H1 (cell line): ENCODE measurements around the gene MDK. TPM values are rescaled to one million over a fixed set of nuclear protein-coding genes. Genes with fewer than 3 reads are reported as not detected.

Source experiments
- CTCF ChIA-PET: fragments of 300-600 bp; sonication (Branson Sonifier 250); formaldehyde crosslinking; loops from one replicate; lab custom pipeline; 2021; ENCODE audit not compliant: partially characterized antibody; lab: Charles Lee
- POLR2A ChIA-PET: fragments of 300-600 bp; sonication (Branson Sonifier 250); formaldehyde crosslinking; loops from one replicate; lab custom pipeline; 2021; ENCODE audit warnings: inconsistent platforms; ENCODE audit not compliant: partially characterized antibody; lab: Charles Lee
- DNase-seq, 2 experiments: peaks; one replicate each; pipeline versions ENCODE4 v3.0.0 to v3.0.0-alpha.2; 2010 to 2022; ENCODE audit warnings: low spot score in 2 of 2, low read depth in 1 of 2, mixed read lengths in 1 of 2
- FAIRE-seq: peaks from 2 replicates; lab custom pipeline; 2011; peaks lifted over from hg19 to GRCh38; lab: Jason Lieb, UNC
- H2AFZ ChIP-seq: 2 replicates; pipeline ENCODE4 v1.8.1; 2012; ENCODE audit warnings: low read length, inconsistent platforms
- H2AK5ac ChIP-seq: 2 replicates; pipeline ENCODE4 v1.6.1; 2013; ENCODE audit warnings: low read depth, low read length
- H2BK120ac ChIP-seq: replicated peaks from 2 replicates; pipeline ENCODE3; 2013; ENCODE audit warnings: low read depth, low read length, inconsistent platforms
- H2BK12ac ChIP-seq: 2 replicates; pipeline ENCODE4 v1.6.1; 2013; ENCODE audit warnings: low read depth, low read length
- H2BK15ac ChIP-seq: 2 replicates; pipeline ENCODE4 v1.6.1; 2013; ENCODE audit warnings: low read length
- H2BK20ac ChIP-seq: 2 replicates; pipeline ENCODE4 v1.6.1; 2013; ENCODE audit warnings: low read length
- H2BK5ac ChIP-seq: 2 replicates; pipeline ENCODE4 v1.6.1; 2013; ENCODE audit warnings: low read depth, low read length
- H3K14ac ChIP-seq: 2 replicates; pipeline ENCODE4 v1.6.1; 2013; ENCODE audit warnings: inconsistent platforms; ENCODE audit not compliant: insufficient read length
- H3K18ac ChIP-seq: 2 replicates; pipeline ENCODE4 v1.6.1; 2013; ENCODE audit warnings: low read length; ENCODE audit errors: extremely low read depth
- H3K23ac ChIP-seq: 2 replicates; pipeline ENCODE4 v1.6.1; 2013; ENCODE audit warnings: inconsistent platforms; ENCODE audit not compliant: insufficient read length
- H3K23me2 ChIP-seq: 2 replicates; pipeline ENCODE4 v1.6.1; 2013; ENCODE audit warnings: low read depth, low read length
- H3K27ac ChIP-seq: 2 replicates; pipeline ENCODE4 v1.6.1; 2011; ENCODE audit warnings: low read depth, low read length, inconsistent platforms
- H3K27me3 ChIP-seq, 4 experiments: replicated peaks in 1 of 4; 1 replicate in 1 of 4; 2 replicates in 3 of 4; pipeline versions ENCODE4 v1.6.1 to v1.8.1; 2011 to 2013; ENCODE audit warnings: low read length in 3 of 4, mild to moderate bottlenecking in 3 of 4, inconsistent platforms in 2 of 4, mixed read lengths in 2 of 4, moderate library complexity in 1 of 4; ENCODE audit not compliant: control insufficient read depth in 3 of 4, insufficient read depth in 3 of 4; ENCODE audit errors: extremely low read depth in 1 of 4
- H3K36me3 ChIP-seq, 4 experiments: 2 replicates each; pipeline versions ENCODE4 v1.6.1 to v1.8.1; 2011 to 2013; ENCODE audit warnings: mild to moderate bottlenecking in 4 of 4, low read length in 3 of 4, moderate library complexity in 2 of 4, control low read depth in 1 of 4, inconsistent platforms in 1 of 4; ENCODE audit not compliant: insufficient read depth in 4 of 4, control insufficient read depth in 2 of 4
- H3K4ac ChIP-seq: replicated peaks from 2 replicates; pipeline ENCODE3; 2013; ENCODE audit warnings: low read length, low read depth, mixed read lengths, inconsistent platforms; ENCODE audit not compliant: insufficient read length
- H3K4me1 ChIP-seq, 4 experiments: replicated peaks in 1 of 4; 1 replicate in 1 of 4; 2 replicates in 3 of 4; pipeline versions ENCODE4 v1.6.1 to v1.8.1; 2011 to 2013; ENCODE audit warnings: low read length in 3 of 4, inconsistent platforms in 2 of 4, mixed read lengths in 1 of 4; ENCODE audit not compliant: insufficient read depth in 4 of 4, control insufficient read depth in 3 of 4
- H3K4me2 ChIP-seq, 2 experiments: 2 replicates each; pipeline versions ENCODE4 v1.6.1 to v1.8.1; 2011 to 2013; ENCODE audit warnings: low read depth in 2 of 2, low read length in 2 of 2, control low read depth in 1 of 2, inconsistent platforms in 1 of 2, mild to moderate bottlenecking in 1 of 2; ENCODE audit not compliant: insufficient read depth in 1 of 2
- H3K4me3 ChIP-seq, 4 experiments: fragments of 200-600, 300-600 bp in 1 of 4; sonication (generic), shearing (Covaris generic), sonication (Bioruptor Twin) in 1 of 4; 2 replicates each; pipeline versions ENCODE4 v1.5.1 to v1.8.1; 2011 to 2016; ENCODE audit warnings: low read length in 4 of 4, low read depth in 3 of 4, control low read depth in 2 of 4, inconsistent platforms in 2 of 4, mild to moderate bottlenecking in 2 of 4, mixed read lengths in 1 of 4, moderate library complexity in 1 of 4; ENCODE audit not compliant: insufficient read depth in 2 of 4; ENCODE audit errors: extremely low read depth in 1 of 4
- H3K56ac ChIP-seq: replicated peaks from 2 replicates; pipeline ENCODE3; 2013; ENCODE audit warnings: low read depth, mild to moderate bottlenecking, mixed read lengths, low read length, inconsistent platforms; ENCODE audit not compliant: insufficient read length
- H3K79me1 ChIP-seq: 2 replicates; pipeline ENCODE4 v1.6.1; 2013; ENCODE audit warnings: low read depth, low read length, control low read depth
- H3K79me2 ChIP-seq, 2 experiments: 2 replicates each; pipeline versions ENCODE4 v1.6.1 to v1.8.1; 2012 to 2013; ENCODE audit warnings: low read length in 2 of 2, mild to moderate bottlenecking in 2 of 2, inconsistent platforms in 1 of 2; ENCODE audit not compliant: insufficient read depth in 2 of 2, control insufficient read depth in 1 of 2
- H3K9ac ChIP-seq, 4 experiments: replicated peaks in 1 of 4; 1 replicate in 1 of 4; 2 replicates in 3 of 4; pipeline versions ENCODE4 v1.6.1 to v1.8.1; 2011 to 2013; ENCODE audit warnings: low read depth in 3 of 4, low read length in 3 of 4, control low read depth in 2 of 4, mild to moderate bottlenecking in 2 of 4, moderate library complexity in 2 of 4, inconsistent platforms in 1 of 4; ENCODE audit errors: extremely low read depth in 1 of 4
- H3K9me3 ChIP-seq, 2 experiments: 2 replicates each; pipeline versions ENCODE4 v1.6.1 to v1.8.1; 2012 to 2013; ENCODE audit warnings: mild to moderate bottlenecking in 2 of 2, moderate library complexity in 2 of 2, control low read depth in 1 of 2, inconsistent platforms in 1 of 2, low read depth in 1 of 2, low read length in 1 of 2, mixed read lengths in 1 of 2; ENCODE audit not compliant: insufficient read depth in 2 of 2
- H4K20me1 ChIP-seq, 2 experiments: replicated peaks in 1 of 2; 2 replicates each; pipeline versions ENCODE3 to v1.8.1; 2011 to 2013; ENCODE audit warnings: inconsistent platforms in 2 of 2, low read length in 2 of 2, mild to moderate bottlenecking in 1 of 2; ENCODE audit not compliant: insufficient read depth in 2 of 2, control insufficient read depth in 1 of 2
- H4K5ac ChIP-seq: 2 replicates; pipeline ENCODE4 v1.6.1; 2013; ENCODE audit warnings: low read length, low read depth, mixed read lengths, inconsistent platforms; ENCODE audit not compliant: insufficient read length
- H4K8ac ChIP-seq: 2 replicates; pipeline ENCODE4 v1.8.0; 2013; ENCODE audit warnings: mild to moderate bottlenecking, moderate library complexity, low read length, inconsistent platforms; ENCODE audit not compliant: insufficient read depth; ENCODE audit errors: extremely low read depth
- H4K91ac ChIP-seq: replicated peaks from 2 replicates; pipeline ENCODE3; 2013; ENCODE audit warnings: low read length, mixed read lengths, inconsistent platforms; ENCODE audit not compliant: insufficient read length
- BRCA1 ChIP-seq: IDR thresholded peaks from 2 replicates; pipeline ENCODE4 v1.6.1; 2012; ENCODE audit warnings: low read depth, low read length, improper control_type of control experiment
- CREB1 ChIP-seq: IDR thresholded peaks from 2 replicates; pipeline ENCODE4 v1.6.1; 2012; ENCODE audit warnings: inconsistent platforms
- EP300 ChIP-seq, 2 experiments: IDR thresholded peaks; 1 replicate in 1 of 2; 2 replicates in 1 of 2; pipeline ENCODE4 v1.6.1; 2011 to 2012; ENCODE audit warnings: low read depth in 2 of 2, low read length in 2 of 2, mild to moderate bottlenecking in 2 of 2, borderline replicate concordance in 1 of 2, inconsistent platforms in 1 of 2, moderate library complexity in 1 of 2
- HDAC6 ChIP-seq: IDR thresholded peaks from one replicate; pipeline ENCODE4 v1.7.1; 2012; ENCODE audit warnings: low read depth, mild to moderate bottlenecking, inconsistent platforms, low read length, moderate library complexity
- JUN ChIP-seq: IDR thresholded peaks from 2 replicates; pipeline ENCODE4 v1.6.1; 2011; ENCODE audit warnings: low read depth, mild to moderate bottlenecking, improper control_type of control experiment, low read length
- JUND ChIP-seq: IDR thresholded peaks from 2 replicates; pipeline ENCODE4 v1.6.1; 2011; ENCODE audit warnings: mild to moderate bottlenecking, improper control_type of control experiment, low read length
- MAFK ChIP-seq: IDR thresholded peaks from 2 replicates; pipeline ENCODE4 v1.6.1; 2012; ENCODE audit warnings: low read depth, mild to moderate bottlenecking, improper control_type of control experiment, low read length
- MAX ChIP-seq: IDR thresholded peaks from 2 replicates; pipeline ENCODE4 v1.6.1; 2012; ENCODE audit warnings: inconsistent platforms
- NRF1 ChIP-seq: IDR thresholded peaks from 2 replicates; pipeline ENCODE4 v1.6.1; 2011; ENCODE audit warnings: mild to moderate bottlenecking, low read depth, low read length, improper control_type of control experiment
- SP2 ChIP-seq: IDR thresholded peaks from 2 replicates; pipeline ENCODE4 v1.6.1; 2012; ENCODE audit warnings: mild to moderate bottlenecking, low read length, inconsistent platforms
- WGBS, 2 experiments: shearing (Covaris generic) in 1 of 2; methylation state at CpG; one replicate each; pipeline versions ENCODE4 v1.1.6 to v1.1.7; 2013 to 2015; ENCODE audit warnings: low lambda C conversion rate in 2 of 2, mixed read lengths in 2 of 2, inconsistent platforms in 1 of 2, low coverage in 1 of 2, missing lambda C conversion rate in 1 of 2; ENCODE audit not compliant: insufficient replicate concordance in 2 of 2, insufficient coverage in 1 of 2, insufficient read length in 1 of 2; ENCODE audit errors: extremely low coverage in 1 of 2, missing lambda C conversion rate in 1 of 2; 5-methylcytosine and 5-hydroxymethylcytosine counted together
- polyA plus RNA-seq, 7 experiments: library from polyadenylated mRNA; depleted of rRNA in 3 of 7; stranded (reverse) in 5 of 7; unstranded in 2 of 7; fragments of >200 nt in 5 of 7; fragments of 200-250 nt in 2 of 7; gene quantifications; 1 replicate in 5 of 7; 2 replicates in 1 of 7; 4 replicates in 1 of 7; pipeline versions ENCODE4 v1.2.1 to v1.2.3, GENCODE V29; 2011 to 2013; ENCODE audit warnings: missing spikeins in 2 of 7, mixed read lengths in 2 of 7
- total RNA-seq: library from RNA; stranded (reverse); fragmentation: NEBNext Ultra II Directional; extraction: Animal tissue kit (Norgen Biotek cat#: 25700); gene quantifications from 2 replicates; pipeline ENCODE4 v1.2.1, GENCODE V29; 2021

Gene MDK
- total and polyA plus RNA-seq, 2 of the 8 experiments (the other 6 are each of a cell fraction or from before 2014, with no cell fraction given) = 309 to 606 TPM

- no peak for FAIRE-seq
- Histone ChIP-seq H3K79me1 (peaks cover 13% of the 10 kb centered on the region), H4K20me1 (peaks cover 8 to 26% of the 10 kb centered on the region in 2 experiments), H3K4me3 (no peak overlapping the region), H4K8ac (no peak overlapping the region), H2BK5ac (no peak overlapping the region), H2AK5ac (no peak overlapping the region), H3K56ac (no peak overlapping the region), H3K9me3 (no peaks in the 10 kb centered on the region)
- DNase-seq = no peak
- CTCF ChIA-PET = interaction anchor here (0.7 to 44.5 kb wide), 18 partner anchors 10 to 471 kb away, joined by 3 to 1004 read pairs (median 5); partner anchors contain the start of genes CHRM4 and DGKZ
- TF ChIP-seq JUND (no peak), EP300 (IDR thresholded peaks at IDR 0.05; ENCODE audit: borderline replicate concordance in 1 of 2, low read depth in 2 of 2, low read length in 2 of 2) (no peak), NRF1 (no peak), MAFK (no peak), SP2 (no peak), JUN (no peak), CREB1 (no peak), HDAC6 (no peak), MAX (no peak), BRCA1 (no peak)
- TF ChIP-seq, all 59 proteins: peak for 0
- H3K14ac ChIP-seq = no peak overlapping the region
- H3K23ac ChIP-seq = no peak overlapping the region
- H3K27ac ChIP-seq = no peak overlapping the region
- no peak overlapping the region for H2BK20ac ChIP-seq
- 93% methylated on average over 12 of the region's 12 CpGs; no CpG with 5 or more reads in 1 of the 2 experiments for WGBS, 2 experiments
- H2BK15ac ChIP-seq = no peak overlapping the region
- H4K5ac ChIP-seq = no peak overlapping the region
- POLR2A ChIA-PET = interaction anchor here (1.4 to 1.6 kb wide), 2 partner anchors 8 to 125 kb away, joined by 3 to 4 read pairs; no protein-coding TSS in a partner anchor
- no peak overlapping the region for H2AFZ ChIP-seq
- H3K79me2 ChIP-seq = peaks cover 0 to 22% of the 10 kb centered on the region in 2 experiments; a peak in 2 of 4 replicates
- peaks cover 0 to 14% (median 5%) of the 10 kb centered on the region in 4 experiments; a peak in 5 of 7 replicates for H3K4me1 ChIP-seq
- H2BK12ac ChIP-seq = no peak overlapping the region
- peaks cover 2 to 12% (median 4%) of the 10 kb centered on the region in 4 experiments; a peak in 5 of 8 replicates for H3K36me3 ChIP-seq
- no peak overlapping the region for H3K4me2 ChIP-seq
- H3K9ac ChIP-seq = no peak overlapping the region
- H3K27me3 ChIP-seq = no peaks in the 10 kb centered on the region
- no peak overlapping the region for H3K4ac ChIP-seq
- no peak overlapping the region for H3K18ac ChIP-seq
- H3K23me2 ChIP-seq = no peaks in the 10 kb centered on the region
- no peak overlapping the region for H4K91ac ChIP-seq
- no peak overlapping the region for H2BK120ac ChIP-seq
Observed at GRCh38 chr11:46367916-46368267, 13.6 kb upstream of the MDK start.
